Omental fat pad (tissue), 4 donors: ENCODE data around the gene CAMK1D. TPM values are rescaled to one million over a fixed set of nuclear protein-coding genes. Genes with fewer than 3 reads are reported as not detected.

Experiments used
- ATAC-seq: fragments of 150-250 bp; one replicate; pipeline ENCODE4 v1.9.1; 2016; ENCODE audit warnings: mild to moderate bottlenecking, moderate library complexity; ENCODE audit not compliant: low FRiP score
- DNase-seq: peaks from one replicate; pipeline ENCODE4 v3.0.0-alpha.2; 2019; ENCODE audit warnings: low spot score
- total RNA-seq, 4 donors: library from RNA; depleted of rRNA; stranded (reverse); fragments of >200 nt; gene quantifications; one replicate each; pipeline ENCODE4 v1.1.0, GENCODE V29; 2016
- TF ChIP-seq, protein P1 (sequence below), 3 donors: fragments of 450-650 bp; IDR thresholded peaks; one replicate each; pipeline ENCODE4 v1.5.1; 2016 to 2017; ENCODE audit warnings: antibody characterized with exemption in 3 of 3, mild to moderate bottlenecking in 3 of 3, moderate library complexity in 2 of 3

The CAMK1D gene
- total RNA-seq, 4 donors from 2014 or later: 6.0 to 15.8 (median 8.8) TPM

DNA sequence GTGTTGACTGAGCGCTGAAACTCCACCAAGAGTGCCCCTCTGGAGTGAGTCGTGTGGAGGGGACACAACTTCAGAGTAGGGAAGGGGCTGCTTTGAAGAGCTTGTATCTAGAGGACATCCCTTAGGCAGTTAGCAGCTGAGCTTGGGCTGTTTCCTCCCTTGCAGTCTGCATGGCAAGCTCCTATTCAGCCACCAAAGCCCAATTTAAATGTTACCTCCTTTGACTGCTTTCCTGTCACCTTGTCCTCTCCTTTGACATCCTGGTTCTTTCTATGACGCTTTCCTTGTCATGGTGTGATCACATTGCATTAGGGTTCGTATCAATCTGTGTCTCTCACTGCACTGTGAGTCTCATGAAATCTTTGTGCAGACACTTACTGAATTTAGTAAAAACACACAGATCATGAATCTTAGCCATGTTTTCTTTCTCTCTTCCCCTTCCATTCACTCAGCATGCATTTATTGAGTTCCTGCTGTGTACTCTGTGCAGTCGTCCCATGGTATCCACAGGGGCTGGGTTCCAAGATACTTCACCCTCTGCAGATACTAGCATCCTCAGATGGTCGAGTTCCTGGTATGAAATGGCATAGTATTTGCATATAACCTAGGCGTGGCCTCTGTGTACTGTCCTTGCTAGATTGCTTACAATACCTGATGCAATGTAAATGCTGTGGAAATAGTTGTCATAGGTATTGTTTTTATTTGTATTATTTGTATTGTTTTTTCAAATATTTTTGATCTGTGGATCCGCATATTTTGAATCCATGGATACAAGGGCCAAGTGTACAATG, 423.6 kb downstream of the CAMK1D start:
- TF ChIP-seq, protein P1, sequence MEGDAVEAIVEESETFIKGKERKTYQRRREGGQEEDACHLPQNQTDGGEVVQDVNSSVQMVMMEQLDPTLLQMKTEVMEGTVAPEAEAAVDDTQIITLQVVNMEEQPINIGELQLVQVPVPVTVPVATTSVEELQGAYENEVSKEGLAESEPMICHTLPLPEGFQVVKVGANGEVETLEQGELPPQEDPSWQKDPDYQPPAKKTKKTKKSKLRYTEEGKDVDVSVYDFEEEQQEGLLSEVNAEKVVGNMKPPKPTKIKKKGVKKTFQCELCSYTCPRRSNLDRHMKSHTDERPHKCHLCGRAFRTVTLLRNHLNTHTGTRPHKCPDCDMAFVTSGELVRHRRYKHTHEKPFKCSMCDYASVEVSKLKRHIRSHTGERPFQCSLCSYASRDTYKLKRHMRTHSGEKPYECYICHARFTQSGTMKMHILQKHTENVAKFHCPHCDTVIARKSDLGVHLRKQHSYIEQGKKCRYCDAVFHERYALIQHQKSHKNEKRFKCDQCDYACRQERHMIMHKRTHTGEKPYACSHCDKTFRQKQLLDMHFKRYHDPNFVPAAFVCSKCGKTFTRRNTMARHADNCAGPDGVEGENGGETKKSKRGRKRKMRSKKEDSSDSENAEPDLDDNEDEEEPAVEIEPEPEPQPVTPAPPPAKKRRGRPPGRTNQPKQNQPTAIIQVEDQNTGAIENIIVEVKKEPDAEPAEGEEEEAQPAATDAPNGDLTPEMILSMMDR (IDR thresholded peaks at IDR 0.05): no peak
- ATAC-seq: no peak
- no peak for DNase-seq

DNA sequence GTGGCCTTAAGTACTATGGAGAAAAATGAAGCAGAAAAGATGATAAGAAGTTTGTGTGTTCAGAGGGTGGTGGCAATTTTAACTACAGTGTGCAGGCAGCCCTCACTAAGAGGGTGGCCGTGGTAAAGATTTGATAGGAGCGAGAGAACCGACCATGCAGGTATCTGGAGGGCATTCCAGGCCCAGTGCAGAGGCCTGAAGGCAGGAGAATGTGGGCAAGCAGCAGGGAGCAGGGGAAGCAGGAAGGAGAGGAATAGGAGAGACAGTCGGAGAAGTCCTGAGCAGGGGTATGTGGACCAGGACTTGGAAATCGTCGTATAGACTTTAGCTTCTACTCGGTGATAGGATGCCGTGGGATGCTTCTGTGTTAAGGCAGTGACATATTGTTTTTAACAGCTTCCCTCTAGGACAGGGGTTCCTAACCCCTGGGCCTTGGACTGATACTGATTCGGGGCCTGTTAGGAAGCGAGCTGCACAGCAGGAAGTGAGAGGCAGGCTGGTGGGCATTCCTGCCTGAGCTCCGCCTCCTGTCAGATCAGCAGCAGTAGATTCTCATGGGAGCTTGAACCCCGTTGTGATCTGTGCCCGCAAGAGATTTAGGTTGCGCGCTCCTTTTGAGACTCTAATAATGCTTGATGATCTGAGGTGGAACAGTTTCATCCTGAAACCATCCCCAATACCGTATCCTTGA, 425.0 kb downstream of the CAMK1D start:
- ATAC-seq: no peak
- TF ChIP-seq, protein P1 (IDR thresholded peaks at IDR 0.05): no peak
- DNase-seq: no peak

DNA sequence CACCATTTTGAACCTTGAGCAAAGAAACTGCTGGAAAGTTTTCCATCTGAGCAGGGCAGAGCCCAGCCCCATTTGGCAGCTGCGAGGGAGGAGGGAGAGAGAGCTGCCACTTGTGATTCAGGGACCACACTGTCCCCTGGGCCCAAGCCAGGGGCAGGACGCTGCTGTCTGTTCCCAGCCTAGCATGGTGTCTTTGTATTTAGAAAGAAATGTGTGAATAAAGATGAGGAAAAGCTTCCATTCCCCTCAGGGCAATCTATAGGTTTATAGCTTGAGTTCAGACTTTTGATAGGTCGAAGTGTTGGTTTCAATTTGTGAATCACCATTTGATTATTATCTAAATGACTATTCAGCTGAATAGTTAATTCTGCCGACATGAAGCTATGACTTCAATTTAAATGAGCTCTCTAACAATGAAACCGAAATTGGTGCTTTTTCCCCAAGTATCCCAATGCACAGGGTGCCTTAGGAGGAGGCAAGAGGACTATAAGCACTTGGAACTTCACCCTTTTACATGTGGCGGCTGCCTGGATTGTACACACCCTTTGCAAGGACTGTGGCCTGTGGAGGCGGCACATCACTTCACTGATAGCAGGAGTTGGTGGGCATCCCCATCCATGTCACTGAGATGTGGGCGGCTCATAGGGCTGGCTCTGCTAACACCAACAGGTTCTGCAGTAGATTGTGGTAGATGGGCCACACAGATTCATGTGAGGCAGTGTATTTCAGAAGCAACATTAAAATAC, 428.7 kb downstream of the CAMK1D start:
- DNase-seq (no peak), ATAC-seq (no peak)
- TF ChIP-seq, protein P1 (IDR thresholded peaks at IDR 0.05): no peak

DNA sequence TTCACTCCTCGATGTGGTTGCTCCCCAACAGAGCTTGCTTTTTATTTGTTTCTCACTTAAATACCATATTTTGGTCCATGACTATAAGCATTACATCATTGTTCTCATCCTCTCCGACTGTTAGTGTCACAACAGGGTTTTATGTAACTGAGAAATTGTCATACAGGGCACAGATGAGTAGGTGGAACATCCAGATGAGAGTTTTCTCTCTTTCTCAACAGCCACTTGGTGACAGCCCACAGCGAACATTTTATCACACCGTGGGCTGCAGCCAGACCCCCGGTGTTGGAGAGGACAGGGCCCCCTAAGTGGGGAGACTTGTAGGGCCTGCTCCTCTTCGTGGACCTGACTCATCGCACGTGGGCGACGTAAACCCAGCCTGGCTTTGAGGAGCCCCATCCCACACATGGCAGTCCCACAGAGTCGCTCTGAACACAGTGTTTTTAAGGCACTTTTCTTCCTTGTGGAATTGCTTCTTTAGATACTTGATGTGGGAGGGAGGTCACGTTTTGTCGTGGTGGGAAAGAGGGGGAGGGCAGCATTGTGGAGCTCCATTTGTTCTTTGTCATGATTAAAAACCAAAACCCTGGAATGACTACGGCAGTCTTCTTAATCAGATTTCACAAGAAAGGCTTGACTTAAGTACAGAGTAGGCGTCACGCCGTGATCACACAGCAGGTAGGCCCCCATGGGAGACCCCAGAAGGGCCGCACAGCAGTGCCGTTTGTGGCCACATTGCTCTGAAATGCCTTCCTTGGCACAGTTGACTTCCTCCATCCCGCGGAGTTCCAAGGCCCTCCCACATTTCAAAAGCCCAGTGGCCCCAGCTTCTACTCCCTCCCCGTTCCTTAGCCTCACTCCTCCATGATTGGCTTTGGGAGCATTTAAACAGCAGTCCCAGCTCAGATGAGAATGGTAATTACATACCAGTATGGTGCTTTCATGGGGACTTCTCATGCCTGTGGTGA, 431.6 kb downstream of the CAMK1D start:
- TF ChIP-seq, protein P1 (IDR thresholded peaks at IDR 0.05): no peak
- DNase-seq (no peak), ATAC-seq (peak; percentile 13)

DNA sequence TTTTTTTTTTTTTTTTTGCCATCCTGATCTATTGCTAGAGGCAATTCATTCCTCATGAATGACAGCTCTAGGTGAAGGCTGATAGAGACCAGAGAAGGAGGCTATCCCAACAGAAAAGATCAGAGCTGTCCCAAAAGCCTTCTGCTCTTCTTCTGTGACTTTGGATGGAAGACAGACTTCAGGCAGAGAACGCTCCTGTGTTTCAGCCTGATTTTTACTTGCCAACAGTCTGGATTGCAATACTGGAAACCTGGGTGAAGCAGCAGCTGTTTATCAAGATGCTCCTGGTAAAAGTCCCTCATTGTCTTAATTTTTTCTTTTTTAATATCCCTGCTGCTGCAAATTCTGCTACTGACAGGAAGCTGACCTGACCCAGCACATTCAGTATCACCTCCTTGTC, 432.6 kb downstream of the CAMK1D start:
- DNase-seq (no peak), ATAC-seq (no peak)
- TF ChIP-seq, protein P1 (IDR thresholded peaks at IDR 0.05): no peak

DNA sequence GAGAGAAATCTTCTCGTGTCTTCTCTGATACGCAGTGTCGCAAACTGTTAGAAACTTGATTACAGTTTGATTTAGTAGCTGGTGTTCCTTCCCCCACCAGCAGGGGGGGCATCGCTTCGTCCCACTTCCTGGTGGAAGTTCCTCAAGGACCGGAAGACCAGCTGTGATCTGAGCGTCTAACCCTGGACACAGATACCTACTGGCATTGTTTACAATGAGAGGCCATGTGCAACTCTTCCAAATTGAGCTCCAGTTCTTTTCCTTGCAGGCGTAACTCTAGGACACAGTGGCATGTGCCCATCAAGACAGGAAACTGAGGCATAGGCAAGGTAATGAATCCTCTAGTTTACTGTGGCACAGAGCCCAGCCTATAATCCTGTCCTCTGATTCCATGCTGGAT, 433.2 kb downstream of the CAMK1D start:
- ATAC-seq (no peak), DNase-seq (no peak)
- TF ChIP-seq, protein P1 (IDR thresholded peaks at IDR 0.05): peak in 1 of 3 donors; percentile 29
